ENCODE results near the gene SPINDOC. TPM values are rescaled to one million over a fixed set of nuclear protein-coding genes. Genes with fewer than 3 reads are reported as not detected.

Gene SPINDOC
- total RNA-seq, 1 experiment from 2014 or later: 121 TPM

- no peak overlapping the region for H3K9ac ChIP-seq (ENCODE audit: extremely low read depth, insufficient read length, low read length)
- H3K79me1 ChIP-seq (ENCODE audit: insufficient read depth, low read depth, low read length, poor library complexity, severe bottlenecking): no peaks in the 10 kb centered on the region
- TF ChIP-seq, protein P1, sequence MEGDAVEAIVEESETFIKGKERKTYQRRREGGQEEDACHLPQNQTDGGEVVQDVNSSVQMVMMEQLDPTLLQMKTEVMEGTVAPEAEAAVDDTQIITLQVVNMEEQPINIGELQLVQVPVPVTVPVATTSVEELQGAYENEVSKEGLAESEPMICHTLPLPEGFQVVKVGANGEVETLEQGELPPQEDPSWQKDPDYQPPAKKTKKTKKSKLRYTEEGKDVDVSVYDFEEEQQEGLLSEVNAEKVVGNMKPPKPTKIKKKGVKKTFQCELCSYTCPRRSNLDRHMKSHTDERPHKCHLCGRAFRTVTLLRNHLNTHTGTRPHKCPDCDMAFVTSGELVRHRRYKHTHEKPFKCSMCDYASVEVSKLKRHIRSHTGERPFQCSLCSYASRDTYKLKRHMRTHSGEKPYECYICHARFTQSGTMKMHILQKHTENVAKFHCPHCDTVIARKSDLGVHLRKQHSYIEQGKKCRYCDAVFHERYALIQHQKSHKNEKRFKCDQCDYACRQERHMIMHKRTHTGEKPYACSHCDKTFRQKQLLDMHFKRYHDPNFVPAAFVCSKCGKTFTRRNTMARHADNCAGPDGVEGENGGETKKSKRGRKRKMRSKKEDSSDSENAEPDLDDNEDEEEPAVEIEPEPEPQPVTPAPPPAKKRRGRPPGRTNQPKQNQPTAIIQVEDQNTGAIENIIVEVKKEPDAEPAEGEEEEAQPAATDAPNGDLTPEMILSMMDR (conservative IDR thresholded peaks at IDR 0.05): no peak
- H2AK5ac ChIP-seq (ENCODE audit: insufficient read length, low read length): no peak overlapping the region
- H2BK5ac ChIP-seq (ENCODE audit: insufficient read length, low read length): no peak overlapping the region
- no peak overlapping the region for H3T11ph ChIP-seq (ENCODE audit: low read length)
- Mint-ChIP-seq H3K4me1 (no peaks in the 10 kb centered on the region; a peak in 2 of 4 replicates), H3K9me3 (peaks cover 2 to 3% of the 10 kb centered on the region in 2 experiments; a peak in 3 of 5 replicates), H3K27ac (no peak overlapping the region), H3K4me3 (no peak overlapping the region), H3K36me3 (ENCODE audit: insufficient read depth in 1 of 3, low read depth in 3 of 3) (no peaks in the 10 kb centered on the region), H3K27me3 (ENCODE audit: low read depth) (no peaks in the 10 kb centered on the region)
- H2AFZ ChIP-seq (ENCODE audit: low read length): no peak overlapping the region
- H3K4ac ChIP-seq (ENCODE audit: low read depth, low read length): no peak overlapping the region
- H4K8ac ChIP-seq (replicated peaks; ENCODE audit: insufficient read length, low read depth, low read length): no peak overlapping the region
- no peak overlapping the region for H2BK12ac ChIP-seq (ENCODE audit: insufficient read length, low read depth, low read length)
- H3K56ac ChIP-seq (ENCODE audit: insufficient read length, low read depth, low read length): no peak overlapping the region
- no peaks in the 10 kb centered on the region for H3K79me2 ChIP-seq (ENCODE audit: insufficient read depth, low read length)
- H2BK120ac ChIP-seq (ENCODE audit: low read depth, low read length, poor library complexity, severe bottlenecking): no peak overlapping the region
- H4K20me1 ChIP-seq (ENCODE audit: control insufficient read depth, insufficient read depth, insufficient read length): no peaks in the 10 kb centered on the region
- no peaks in the 10 kb centered on the region; the same call in 1 of the 2 replicates for H3K4me1 ChIP-seq (ENCODE audit: insufficient read depth, low read length)
- no peak overlapping the region for H4K5ac ChIP-seq (ENCODE audit: insufficient read length, low read depth, low read length)
- H4K91ac ChIP-seq (ENCODE audit: insufficient read length, low read depth, low read length): no peak overlapping the region
- H3K9me3 ChIP-seq (ENCODE audit: control insufficient read depth, low read depth, low read length): no peaks in the 10 kb centered on the region
- H2BK15ac ChIP-seq (ENCODE audit: low read depth, low read length): no peak overlapping the region
- no peak overlapping the region for H3K27ac ChIP-seq (ENCODE audit: insufficient read length, low read depth, low read length)
- no peak overlapping the region for H3K23ac ChIP-seq (ENCODE audit: insufficient read length, low read depth, low read length)
- H3K23me2 ChIP-seq (ENCODE audit: insufficient read length, low read depth, low read length, poor library complexity, severe bottlenecking): no peaks in the 10 kb centered on the region
- no peaks in the 10 kb centered on the region; the same call in 1 of the 2 replicates for H3K27me3 ChIP-seq (ENCODE audit: insufficient read depth, low read length)
- H2BK20ac ChIP-seq (ENCODE audit: low read depth, low read length, poor library complexity, severe bottlenecking): no peak overlapping the region
- H3K4me2 ChIP-seq (ENCODE audit: insufficient read depth, insufficient read length, low read length): no peak overlapping the region
- H3K14ac ChIP-seq (ENCODE audit: insufficient read depth, low read length): no peak overlapping the region
- no CpG with 5 or more reads among the region's 1 CpG for WGBS (ENCODE audit: extremely low coverage, insufficient read length, low lambda C conversion rate)
- no peak overlapping the region for H3K18ac ChIP-seq (ENCODE audit: insufficient read length, low read depth, low read length)
- no peak for DNase-seq
These were observed 27.4 kb upstream of the SPINDOC start for GRCh38 chr11:63785823-63786222.

All from H9 (cell line).